PFSK-1 (cell line): ENCODE results near the gene PC.

ENCODE experiments used
- FOXP2 ChIP-seq: optimal IDR thresholded peaks from 2 replicates; pipeline ENCODE3; 2011; ENCODE audit warnings: borderline replicate concordance, control low read depth, inconsistent platforms; ENCODE audit not compliant: insufficient read depth; ENCODE audit errors: extremely low read length, extremely low read depth
- POLR2AphosphoS5 ChIP-seq: IDR thresholded peaks from 2 replicates; pipeline ENCODE4 v1.6.1; 2012; ENCODE audit warnings: low read depth, mild to moderate bottlenecking, control low read depth, low read length, moderate library complexity
- SIN3A ChIP-seq: IDR thresholded peaks from 2 replicates; pipeline ENCODE4 v1.6.1; 2012; ENCODE audit warnings: mild to moderate bottlenecking, low read length, moderate library complexity, borderline replicate concordance; ENCODE audit not compliant: insufficient read depth
- TAF1 ChIP-seq: IDR thresholded peaks from 2 replicates; pipeline ENCODE4 v1.6.1; 2012; ENCODE audit warnings: low read length, control low read depth, borderline replicate concordance; ENCODE audit not compliant: insufficient read depth
- TF ChIP-seq, protein P1 (sequence below), 2 experiments: IDR thresholded peaks; 2 replicates each; pipeline versions ENCODE4 v1.6.1 to v1.8.0; 2011 to 2012; ENCODE audit warnings: low read depth in 2 of 2, low read length in 2 of 2, control low read depth in 1 of 2, inconsistent platforms in 1 of 2, mild to moderate bottlenecking in 1 of 2, moderate library complexity in 1 of 2; ENCODE audit not compliant: insufficient read depth in 1 of 2

Gene PC

GRCh38 chr11:66866007-66866406, 92.2 kb downstream of the PC start:
- TF ChIP-seq POLR2AphosphoS5 = no peak
- TF ChIP-seq TAF1 = no peak
- TF ChIP-seq, protein P1, sequence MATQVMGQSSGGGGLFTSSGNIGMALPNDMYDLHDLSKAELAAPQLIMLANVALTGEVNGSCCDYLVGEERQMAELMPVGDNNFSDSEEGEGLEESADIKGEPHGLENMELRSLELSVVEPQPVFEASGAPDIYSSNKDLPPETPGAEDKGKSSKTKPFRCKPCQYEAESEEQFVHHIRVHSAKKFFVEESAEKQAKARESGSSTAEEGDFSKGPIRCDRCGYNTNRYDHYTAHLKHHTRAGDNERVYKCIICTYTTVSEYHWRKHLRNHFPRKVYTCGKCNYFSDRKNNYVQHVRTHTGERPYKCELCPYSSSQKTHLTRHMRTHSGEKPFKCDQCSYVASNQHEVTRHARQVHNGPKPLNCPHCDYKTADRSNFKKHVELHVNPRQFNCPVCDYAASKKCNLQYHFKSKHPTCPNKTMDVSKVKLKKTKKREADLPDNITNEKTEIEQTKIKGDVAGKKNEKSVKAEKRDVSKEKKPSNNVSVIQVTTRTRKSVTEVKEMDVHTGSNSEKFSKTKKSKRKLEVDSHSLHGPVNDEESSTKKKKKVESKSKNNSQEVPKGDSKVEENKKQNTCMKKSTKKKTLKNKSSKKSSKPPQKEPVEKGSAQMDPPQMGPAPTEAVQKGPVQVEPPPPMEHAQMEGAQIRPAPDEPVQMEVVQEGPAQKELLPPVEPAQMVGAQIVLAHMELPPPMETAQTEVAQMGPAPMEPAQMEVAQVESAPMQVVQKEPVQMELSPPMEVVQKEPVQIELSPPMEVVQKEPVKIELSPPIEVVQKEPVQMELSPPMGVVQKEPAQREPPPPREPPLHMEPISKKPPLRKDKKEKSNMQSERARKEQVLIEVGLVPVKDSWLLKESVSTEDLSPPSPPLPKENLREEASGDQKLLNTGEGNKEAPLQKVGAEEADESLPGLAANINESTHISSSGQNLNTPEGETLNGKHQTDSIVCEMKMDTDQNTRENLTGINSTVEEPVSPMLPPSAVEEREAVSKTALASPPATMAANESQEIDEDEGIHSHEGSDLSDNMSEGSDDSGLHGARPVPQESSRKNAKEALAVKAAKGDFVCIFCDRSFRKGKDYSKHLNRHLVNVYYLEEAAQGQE (IDR thresholded peaks at IDR 0.05; ENCODE audit: insufficient read depth in 1 of 2, low read depth in 2 of 2, low read length in 2 of 2) = no peak
- no peak for TF ChIP-seq FOXP2
- no peak for TF ChIP-seq SIN3A

DNA sequence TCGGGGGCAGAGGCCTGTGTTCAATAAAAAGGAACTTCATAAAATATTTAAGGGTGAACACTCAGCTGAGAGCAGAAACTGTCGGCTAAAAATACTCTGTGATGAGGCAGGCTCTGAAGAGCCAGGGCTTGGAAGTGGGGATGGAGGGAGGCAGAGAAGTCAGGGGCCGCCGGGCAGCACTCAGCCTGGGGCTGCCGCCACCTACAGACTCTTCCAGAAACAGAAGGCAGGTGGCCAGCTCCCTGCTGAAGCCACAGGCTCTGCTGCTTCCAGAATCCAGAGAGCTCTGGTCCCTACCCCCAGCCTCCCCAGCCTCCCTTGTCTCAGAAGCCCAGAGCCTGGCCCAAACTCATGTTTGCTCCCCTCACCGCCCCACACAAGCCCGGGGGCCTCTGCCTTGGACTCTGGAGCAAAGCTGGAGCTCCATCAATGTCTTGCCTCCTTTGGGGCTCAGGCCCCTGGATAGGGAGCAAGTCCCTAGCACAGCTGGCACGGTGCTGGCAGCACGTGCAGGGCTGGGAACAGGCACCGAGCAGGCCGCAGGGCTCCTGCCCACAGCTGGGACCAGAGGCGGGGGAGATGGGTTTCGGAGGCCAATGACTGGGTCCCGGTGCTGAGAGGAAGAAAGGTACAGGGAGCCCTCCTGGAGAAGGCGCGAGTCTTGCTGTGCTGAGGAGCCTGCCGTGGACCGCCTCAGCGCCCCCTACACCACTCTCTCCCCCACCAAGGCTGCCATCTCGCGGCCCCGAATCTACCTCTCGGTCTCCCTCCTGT, 93.1 kb downstream of the PC start:
- TF ChIP-seq POLR2AphosphoS5 = no peak

DNA sequence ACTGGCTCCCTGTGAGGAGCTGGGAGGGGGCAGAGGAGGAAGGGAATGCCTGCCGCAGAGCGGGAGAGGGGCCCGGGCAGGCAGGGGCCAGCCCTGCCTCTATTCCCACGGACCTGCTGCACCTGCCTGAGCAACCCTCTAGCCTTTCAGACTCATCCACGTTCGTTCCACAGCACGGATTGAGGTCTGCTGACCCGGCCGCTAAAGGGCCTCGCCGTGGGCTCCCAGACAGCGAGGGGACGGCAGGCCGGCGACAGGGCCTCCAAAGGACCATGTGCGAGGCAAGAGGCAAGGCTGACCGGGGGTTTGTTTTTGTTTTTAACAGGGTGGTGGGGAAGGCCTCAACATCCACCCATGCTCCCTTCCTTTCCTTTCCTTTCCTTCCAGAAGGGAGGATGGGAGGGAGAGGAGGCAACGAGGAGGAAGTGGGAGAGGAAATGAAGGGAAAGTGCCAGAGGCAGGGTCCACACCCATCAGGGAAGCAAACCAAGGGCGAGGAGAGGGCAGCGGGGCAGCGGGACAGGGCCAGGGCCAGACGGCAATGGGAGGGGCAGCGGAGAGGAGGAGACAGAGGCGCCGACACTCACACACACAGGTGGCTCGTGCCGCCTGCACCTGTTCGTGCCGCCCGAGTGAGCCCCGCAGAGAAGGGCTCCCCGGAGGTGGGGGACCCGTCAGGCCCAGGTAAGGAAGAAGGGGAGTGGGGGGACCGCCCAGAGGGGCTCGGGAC, 93.8 kb downstream of the PC start:
- TF ChIP-seq, protein P1 (IDR thresholded peaks at IDR 0.05; ENCODE audit: insufficient read depth in 1 of 2, low read depth in 2 of 2, low read length in 2 of 2) = no peak
- no peak for TF ChIP-seq FOXP2
- no peak for TF ChIP-seq POLR2AphosphoS5
- no peak for TF ChIP-seq SIN3A
- no peak for TF ChIP-seq TAF1

- TF ChIP-seq FOXP2 (no peak), SIN3A (no peak), TAF1 (no peak), POLR2AphosphoS5 (no peak)
- TF ChIP-seq, protein P1 (IDR thresholded peaks at IDR 0.05; ENCODE audit: insufficient read depth in 1 of 2, low read depth in 2 of 2, low read length in 2 of 2) = no peak
Measured at GRCh38 chr11:66863428-66864125, 94.6 kb downstream of the PC start.

GRCh38 chr11:66862559-66863037, 95.6 kb downstream of the PC start:
- no peak for TF ChIP-seq TAF1
- no peak for TF ChIP-seq FOXP2
- no peak for TF ChIP-seq SIN3A
- TF ChIP-seq, protein P1 (IDR thresholded peaks at IDR 0.05; ENCODE audit: insufficient read depth in 1 of 2, low read depth in 2 of 2, low read length in 2 of 2) = no peak
- TF ChIP-seq POLR2AphosphoS5 = no peak
